Adrenal gland (tissue), 12 donors: ENCODE results near the gene C6orf89. TPM values are rescaled to one million over a fixed set of nuclear protein-coding genes. Genes with fewer than 3 reads are reported as not detected.

ENCODE experiments used
- DNase-seq, 7 donors: peaks; one replicate each; pipeline ENCODE4 v3.0.0-alpha.2; 2019 to 2020
- H3K27ac ChIP-seq, 5 donors: fragments of 200-600 bp; sonication (generic) in 4 of 5; 1 replicate in 3 of 5; 2 replicates in 2 of 5; pipeline versions ENCODE4 v1.5.1 to v1.8.0; 2016 to 2020; ENCODE audit warnings: mild to moderate bottlenecking in 1 of 5
- H3K27me3 ChIP-seq: fragments of 200-600 bp; 2 replicates; pipeline ENCODE4 v1.8.0; 2021
- H3K36me3 ChIP-seq, 2 donors: fragments of 200-600 bp; replicated peaks in 1 of 2; 1 replicate in 1 of 2; 2 replicates in 1 of 2; pipeline versions ENCODE4 v1.5.1 to v1.8.0; 2018 to 2022
- H3K4me1 ChIP-seq, 2 donors: fragments of 200-600 bp; replicated peaks in 1 of 2; 1 replicate in 1 of 2; 2 replicates in 1 of 2; pipeline versions ENCODE4 v1.5.1 to v1.8.0; 2018 to 2021
- H3K4me3 ChIP-seq, 4 donors: fragments of 200-600 bp; sonication (generic) in 3 of 4; one replicate each; pipeline ENCODE4 v1.5.1; 2016 to 2018
- H3K9me3 ChIP-seq, 3 donors: fragments of 200-600 bp; sonication (generic) in 1 of 3; replicated peaks in 1 of 3; 1 replicate in 2 of 3; 2 replicates in 1 of 3; pipeline versions ENCODE4 v1.5.1 to v1.8.0; 2016 to 2021
- POLR2A ChIP-seq, 2 donors: fragments of 450-650 bp; IDR thresholded peaks; one replicate each; pipeline ENCODE4 v1.6.1; 2017; ENCODE audit warnings: antibody characterized with exemption in 2 of 2, mild to moderate bottlenecking in 2 of 2, moderate library complexity in 1 of 2
- WGBS, 4 donors: extraction: QIAGEN DNeasy Blood & Tissue Kit in 2 of 4; methylation state at CpG; one replicate each; pipeline versions ENCODE4 v1.1.5 to v1.1.7; 2013 to 2017; 5-methylcytosine and 5-hydroxymethylcytosine counted together
- intact Hi-C, 2 donors: fragments of 100-400 bp; cut with DNase I; formaldehyde crosslinking; loops; one replicate each; pipeline versions ENCODE4 v1.14.1 to v1.15.0; 2022 to 2023
- polyA plus RNA-seq, 3 donors: library from polyadenylated mRNA; stranded (reverse); fragments of 200-250 nt in 2 of 3; fragments of 350-450 nt in 1 of 3; fragmentation: Illumina TruSeq in 1 of 3; extraction: RNeasy Lipid Tissue Mini Kit (QIAGEN cat#74804) in 1 of 3; gene quantifications; one replicate each; pipeline ENCODE4 v1.2.3, GENCODE V29; 2013 to 2014
- total RNA-seq, 9 donors: library from RNA; depleted of rRNA in 4 of 9; stranded (reverse); fragments of >200 nt in 4 of 9; fragments of 120-200 nt in 1 of 9; fragmentation: NEBNext Ultra II Directional in 1 of 9; extraction: Animal tissue kit (Norgen Biotek cat#: 25700) in 1 of 9; gene quantifications; one replicate each; pipeline versions ENCODE4 v1.1.0 to v1.2.4, GENCODE V29; 2013 to 2023
- TF ChIP-seq, protein P1 (sequence below), 6 experiments: fragments of 450-650 bp in 4 of 6; fragments of 200-600 bp in 2 of 6; sonication (generic) in 1 of 6; IDR thresholded peaks; 1 replicate in 5 of 6; 2 replicates in 1 of 6; pipeline versions ENCODE4 v1.5.1 to v1.8.0; 2016 to 2021; ENCODE audit warnings: antibody characterized with exemption in 6 of 6, mild to moderate bottlenecking in 2 of 6, moderate library complexity in 1 of 6
- donor health status: healthy with polysubstance abuse.
- donor health status: Bipolar disorder and iron deficiency.
- donor health status: DM: yes; HTN: yes; CAD: no.
- donor health status: DM: no; HTN: no; CAD: no.
- donor health status: DM: no; HTN: no; CAD: no.
- donor health status: DM: yes; HTN: yes; CAD: no.

The C6orf89 gene
- total and polyA plus RNA-seq, 12 donors: 17.5 to 107 (median 75.7) TPM

DNA sequence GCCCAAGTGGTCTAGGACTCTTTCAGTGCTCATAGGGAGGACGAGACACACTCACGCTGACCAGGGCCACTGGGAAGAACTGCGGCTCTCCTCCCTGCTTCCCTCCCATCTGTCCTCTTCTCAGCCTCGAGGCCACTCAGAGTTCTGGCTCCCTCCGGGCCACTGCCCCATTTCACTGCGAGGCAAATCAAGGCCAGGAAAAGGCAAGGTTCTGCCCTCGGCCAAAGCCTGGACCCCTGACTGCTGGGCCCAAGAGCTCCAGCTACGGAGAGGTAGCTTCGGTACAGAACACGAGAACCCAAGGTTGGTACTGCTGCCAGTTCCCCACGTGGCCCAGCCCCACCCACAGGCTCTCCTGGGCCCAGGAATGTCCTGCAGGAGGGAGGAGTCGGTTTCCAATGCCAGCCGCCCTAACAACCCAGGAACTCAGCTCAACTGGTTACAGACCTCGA lies 83.5 kb downstream of the C6orf89 start:
- Histone ChIP-seq H3K36me3 (peaks cover 0 to 74% of the 10 kb centered on the region in 2 donors), H3K27ac (peak overlapping the region in 3 of 5 donors; percentile 2 to 58 (median 37)), H3K27me3 (no peaks in the 10 kb centered on the region), H3K4me3 (no peak overlapping the region), H3K4me1 (peaks cover 0 to 8% of the 10 kb centered on the region in 2 donors), H3K9me3 (no peaks in the 10 kb centered on the region)
- DNase-seq: peak in 6 of 7 donors; percentile 55 to 71 (median 66)
- 59 to 64% (median 61%) methylated on average over 11 to 14 of the region's 14 CpGs for WGBS, 4 donors
- intact Hi-C loops: no loop called here
- TF ChIP-seq, protein P1, sequence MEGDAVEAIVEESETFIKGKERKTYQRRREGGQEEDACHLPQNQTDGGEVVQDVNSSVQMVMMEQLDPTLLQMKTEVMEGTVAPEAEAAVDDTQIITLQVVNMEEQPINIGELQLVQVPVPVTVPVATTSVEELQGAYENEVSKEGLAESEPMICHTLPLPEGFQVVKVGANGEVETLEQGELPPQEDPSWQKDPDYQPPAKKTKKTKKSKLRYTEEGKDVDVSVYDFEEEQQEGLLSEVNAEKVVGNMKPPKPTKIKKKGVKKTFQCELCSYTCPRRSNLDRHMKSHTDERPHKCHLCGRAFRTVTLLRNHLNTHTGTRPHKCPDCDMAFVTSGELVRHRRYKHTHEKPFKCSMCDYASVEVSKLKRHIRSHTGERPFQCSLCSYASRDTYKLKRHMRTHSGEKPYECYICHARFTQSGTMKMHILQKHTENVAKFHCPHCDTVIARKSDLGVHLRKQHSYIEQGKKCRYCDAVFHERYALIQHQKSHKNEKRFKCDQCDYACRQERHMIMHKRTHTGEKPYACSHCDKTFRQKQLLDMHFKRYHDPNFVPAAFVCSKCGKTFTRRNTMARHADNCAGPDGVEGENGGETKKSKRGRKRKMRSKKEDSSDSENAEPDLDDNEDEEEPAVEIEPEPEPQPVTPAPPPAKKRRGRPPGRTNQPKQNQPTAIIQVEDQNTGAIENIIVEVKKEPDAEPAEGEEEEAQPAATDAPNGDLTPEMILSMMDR (IDR thresholded peaks at IDR 0.05): no peak
- TF ChIP-seq POLR2A (IDR thresholded peaks at IDR 0.05): no peak

- Histone ChIP-seq H3K4me3 (no peak overlapping the region), H3K27ac (peak overlapping the region in 1 of 5 donors; percentile 14), H3K36me3 (peaks cover 0 to 84% of the 10 kb centered on the region in 2 donors), H3K9me3 (no peaks in the 10 kb centered on the region), H3K27me3 (no peaks in the 10 kb centered on the region), H3K4me1 (peaks cover 0 to 8% of the 10 kb centered on the region in 2 donors)
- WGBS, 4 donors: 80 to 93% (median 91%) methylated on average over 6 to 17 of the region's 17 CpGs
- intact Hi-C loops: loop anchor here in 1 of 2 donors (10.0 kb wide), 1 partner anchor 45 kb away; no protein-coding TSS in a partner anchor
- DNase-seq: no peak
- TF ChIP-seq, protein P1 (IDR thresholded peaks at IDR 0.05): no peak
- no peak for TF ChIP-seq POLR2A (IDR thresholded peaks at IDR 0.05)
These were observed 84.5 kb downstream of the C6orf89 start for GRCh38 chr6:36969988-36970891.

GRCh38 chr6:36970892-36971842 lies 85.4 kb downstream of the C6orf89 start:
- peak overlapping the region in 1 of 5 donors; percentile 14 for H3K27ac ChIP-seq
- intact Hi-C loops: loop anchor here in 1 of 2 donors (10.0 kb wide), 1 partner anchor 46 kb away; no protein-coding TSS in a partner anchor
- H3K9me3 ChIP-seq: no peaks in the 10 kb centered on the region
- no peak for DNase-seq
- H3K4me3 ChIP-seq: no peak overlapping the region
- H3K36me3 ChIP-seq: peaks cover 0 to 93% of the 10 kb centered on the region in 2 donors
- TF ChIP-seq POLR2A (IDR thresholded peaks at IDR 0.05): no peak
- TF ChIP-seq, protein P1 (IDR thresholded peaks at IDR 0.05): no peak
- 86 to 91% (median 89%) methylated on average over 14 to 17 of the region's 17 CpGs for WGBS, 4 donors
- H3K27me3 ChIP-seq: no peaks in the 10 kb centered on the region
- peaks cover 0 to 10% of the 10 kb centered on the region in 2 donors for H3K4me1 ChIP-seq
